ENCODE measurements around the gene CPT1C.

GRCh38 chr19:49658139-49658517 is 32.8 kb upstream of the CPT1C start:
- TF ChIP-seq CBX5 (IDR thresholded peaks at IDR 0.05; ENCODE audit: low read depth, low read length), result no peak
- TF ChIP-seq CTCF (IDR thresholded peaks at IDR 0.05; ENCODE audit: control extremely low read depth in 1 of 3, insufficient read depth in 1 of 3, low read depth in 1 of 3, low read length in 3 of 3), result no peak

All from H1 (cell line).